WTC11 (cell line): ENCODE results near the gene SP2.
"Not testable (repeated sequence)": the region's sequence is repeated elsewhere in the genome, so short reads cannot be mapped to it uniquely, and the experiment has no call there.

ENCODE experiments used
- CTCF ChIP-seq: fragments of 200-600 bp; IDR thresholded peaks from 2 replicates; pipeline ENCODE4 v1.8.0; 2022; ENCODE audit warnings: antibody characterized with exemption
- SP1 ChIP-seq: sonication (generic); formaldehyde crosslinking; conservative IDR thresholded peaks from 2 replicates; pipeline ENCODE4 v1.8.1; 2022; ENCODE audit warnings: missing genetic modification reagents

- not testable (repeated sequence) for TF ChIP-seq CTCF, SP1
These were observed 39.4 kb downstream of the SP2 start for GRCh38 chr17:47935468-47935867.
